T-cell (primary cell): ENCODE measurements around the gene GSAP. TPM values are rescaled to one million over a fixed set of nuclear protein-coding genes. Genes with fewer than 3 reads are reported as not detected.

Experiments
- ATAC-seq, 4 experiments: fragments of 200-7000 bp in 3 of 4; fragments of 150-1000 bp in 1 of 4; cut with Tn5 transposase; replicated peaks in 1 of 4; 1 replicate in 3 of 4; 2 replicates in 1 of 4; pipeline ENCODE4 v1.10.0; 2021; ENCODE audit warnings: moderate library complexity in 3 of 4, mild to moderate bottlenecking in 2 of 4, moderate number of reproducible peaks in 1 of 4
- CTCF ChIA-PET, 2 donors: fragments of 300-600 bp; sonication (Branson Sonifier 250); formaldehyde crosslinking; loops; one replicate each; lab custom pipeline; 2022; ENCODE audit warnings: antibody characterized with exemption in 2 of 2; lab: Charles Lee
- POLR2A ChIA-PET, 2 donors: fragments of 300-600 bp; sonication (Branson Sonifier 250); formaldehyde crosslinking; loops; one replicate each; lab custom pipeline; 2022; ENCODE audit warnings: antibody characterized with exemption in 2 of 2; lab: Charles Lee
- DNase-seq, 35 experiments: peaks; one replicate each; pipeline versions ENCODE4 v3.0.0 to v3.0.0-alpha.2; 2013 to 2023
- H3K27ac ChIP-seq: one replicate; pipeline ENCODE4 v1.5.1; 2013; ENCODE audit warnings: low read length
- H3K27me3 ChIP-seq, 2 experiments: replicated peaks in 1 of 2; 1 replicate in 1 of 2; 2 replicates in 1 of 2; pipeline versions ENCODE4 v1.6.1 to v1.7.0; 2013; ENCODE audit warnings: low read length in 1 of 2, mixed read lengths in 1 of 2; ENCODE audit not compliant: control insufficient read depth in 2 of 2, insufficient read depth in 2 of 2; ENCODE audit errors: extremely low read depth in 1 of 2
- H3K36me3 ChIP-seq, 2 donors: 1 replicate in 1 of 2; 2 replicates in 1 of 2; pipeline versions ENCODE4 v1.6.1 to v1.7.0; 2013; ENCODE audit warnings: low read length in 1 of 2; ENCODE audit not compliant: control insufficient read depth in 2 of 2, insufficient read depth in 1 of 2; ENCODE audit errors: extremely low read depth in 1 of 2
- H3K4me1 ChIP-seq, 2 experiments: 1 replicate in 1 of 2; 2 replicates in 1 of 2; pipeline versions ENCODE4 v1.6.1 to v1.7.0; 2013; ENCODE audit warnings: low read length in 2 of 2, mixed read lengths in 1 of 2; ENCODE audit not compliant: insufficient read depth in 2 of 2, control insufficient read depth in 1 of 2; ENCODE audit errors: extremely low read depth in 1 of 2
- H3K4me3 ChIP-seq, 2 donors: 1 replicate in 1 of 2; 2 replicates in 1 of 2; pipeline versions ENCODE4 v1.5.1 to v1.7.0; 2013; ENCODE audit warnings: mild to moderate bottlenecking in 2 of 2, low read length in 1 of 2, moderate library complexity in 1 of 2; ENCODE audit not compliant: control insufficient read depth in 1 of 2; ENCODE audit errors: extremely low read depth in 1 of 2
- H3K9me3 ChIP-seq: 2 replicates; pipeline ENCODE4 v1.7.0; 2013
- H3K27ac Mint-ChIP-seq, 2 donors: one replicate each; pipeline ENCODE4 v1.8.0; 2020 to 2021; ENCODE audit warnings: mild to moderate bottlenecking in 2 of 2, mixed read lengths in 2 of 2
- H3K27me3 Mint-ChIP-seq, 2 donors: one replicate each; pipeline ENCODE4 v1.8.0; 2021 to 2022; ENCODE audit warnings: mixed read lengths in 2 of 2
- H3K36me3 Mint-ChIP-seq: one replicate; pipeline ENCODE4 v1.8.0; 2021; ENCODE audit warnings: mixed read lengths
- H3K4me1 Mint-ChIP-seq, 3 donors: one replicate each; pipeline ENCODE4 v1.8.0; 2020 to 2022; ENCODE audit warnings: mixed read lengths in 3 of 3, mild to moderate bottlenecking in 1 of 3
- H3K4me3 Mint-ChIP-seq, 3 donors: one replicate each; pipeline ENCODE4 v1.8.0; 2020 to 2022; ENCODE audit warnings: mild to moderate bottlenecking in 3 of 3, mixed read lengths in 3 of 3, moderate library complexity in 3 of 3
- H3K9me3 Mint-ChIP-seq, 3 donors: one replicate each; pipeline ENCODE4 v1.8.0; 2020 to 2022; ENCODE audit warnings: mixed read lengths in 3 of 3
- WGBS: methylation state at CpG from one replicate; pipeline ENCODE4 v1.1.5; 2013; ENCODE audit warnings: missing lambda C conversion rate; ENCODE audit not compliant: insufficient coverage; 5-methylcytosine and 5-hydroxymethylcytosine counted together
- total RNA-seq, 35 experiments: library from RNA in 6 of 35; stranded (reverse) in 6 of 35; fragments of 120-200 nt in 1 of 35; gene quantifications; one replicate each; pipeline versions ENCODE4 v1.2.1 to v1.2.4 and lab custom pipeline; 2013 to 2026

Gene GSAP
- total RNA-seq, 5 donors from 2014 or later (not counting 1 experiment from before 2014, with no cell fraction given): 17.7 to 40.0 (median 25.7) TPM

GRCh38 chr7:77443042-77443441 is 26.9 kb upstream of the GSAP start:
- Histone ChIP-seq H3K4me3 (no peak overlapping the region), H3K27me3 (no peaks in the 10 kb centered on the region), H3K27ac (no peak overlapping the region), H3K9me3 (no peaks in the 10 kb centered on the region), H3K4me1 (no peaks in the 10 kb centered on the region), H3K36me3 (no peaks in the 10 kb centered on the region)
- no peaks in the 10 kb centered on the region for H3K27me3 Mint-ChIP-seq
- no peak overlapping the region for H3K27ac Mint-ChIP-seq
- no CpG with 5 or more reads among the region's 2 CpGs for WGBS
- POLR2A ChIA-PET: no interaction called here
- H3K36me3 Mint-ChIP-seq: no peaks in the 10 kb centered on the region
- no peak for ATAC-seq
- no peak overlapping the region for H3K4me3 Mint-ChIP-seq
- no peaks in the 10 kb centered on the region for H3K9me3 Mint-ChIP-seq
- peaks cover 0 to 9% (median 4%) of the 10 kb centered on the region in 3 donors for H3K4me1 Mint-ChIP-seq
- DNase-seq: no peak
- CTCF ChIA-PET: no interaction called here

GRCh38 chr7:77442636-77443035 is 26.5 kb upstream of the GSAP start:
- H3K27me3 Mint-ChIP-seq: no peaks in the 10 kb centered on the region
- no peaks in the 10 kb centered on the region for H3K36me3 Mint-ChIP-seq
- DNase-seq (no peak), ATAC-seq (no peak)
- Histone ChIP-seq H3K9me3 (no peaks in the 10 kb centered on the region), H3K27me3 (no peaks in the 10 kb centered on the region), H3K36me3 (no peaks in the 10 kb centered on the region), H3K4me3 (no peak overlapping the region), H3K27ac (no peak overlapping the region), H3K4me1 (no peaks in the 10 kb centered on the region)
- WGBS: 70% methylated on average over 2 of the region's 2 CpGs
- no peak overlapping the region for H3K4me3 Mint-ChIP-seq
- no peaks in the 10 kb centered on the region for H3K9me3 Mint-ChIP-seq
- ChIA-PET CTCF (interaction anchor here in 1 of 2 donors (0.6 kb wide), 1 partner anchor 36 kb away, joined by 3 read pairs; no protein-coding TSS in a partner anchor), POLR2A (no interaction called here)
- H3K27ac Mint-ChIP-seq: no peak overlapping the region
- peaks cover 0 to 6% (median 3%) of the 10 kb centered on the region in 3 donors for H3K4me1 Mint-ChIP-seq

GRCh38 chr7:77441046-77441445 is 24.9 kb upstream of the GSAP start:
- Mint-ChIP-seq H3K9me3 (no peaks in the 10 kb centered on the region), H3K27me3 (no peaks in the 10 kb centered on the region), H3K4me1 (no peaks in the 10 kb centered on the region), H3K27ac (no peak overlapping the region), H3K4me3 (no peak overlapping the region), H3K36me3 (no peaks in the 10 kb centered on the region)
- Histone ChIP-seq H3K4me1 (no peaks in the 10 kb centered on the region), H3K27me3 (no peaks in the 10 kb centered on the region), H3K9me3 (no peaks in the 10 kb centered on the region), H3K36me3 (no peaks in the 10 kb centered on the region), H3K4me3 (no peak overlapping the region), H3K27ac (no peak overlapping the region)
- DNase-seq (no peak), ATAC-seq (no peak)
- 100% methylated on average over 1 of the region's 2 CpGs for WGBS
- CTCF ChIA-PET: no interaction called here
- POLR2A ChIA-PET: no interaction called here

- Histone ChIP-seq H3K27ac (no peak overlapping the region), H3K27me3 (no peaks in the 10 kb centered on the region), H3K4me1 (no peaks in the 10 kb centered on the region), H3K36me3 (no peaks in the 10 kb centered on the region), H3K4me3 (no peak overlapping the region), H3K9me3 (no peaks in the 10 kb centered on the region)
- CTCF ChIA-PET: no interaction called here
- ATAC-seq: no peak
- Mint-ChIP-seq H3K36me3 (no peaks in the 10 kb centered on the region), H3K9me3 (no peaks in the 10 kb centered on the region), H3K27ac (no peak overlapping the region), H3K4me3 (no peak overlapping the region), H3K27me3 (peaks cover 0 to 3% of the 10 kb centered on the region in 2 donors), H3K4me1 (no peaks in the 10 kb centered on the region)
- WGBS: 62% methylated on average over 3 of the region's 5 CpGs
- POLR2A ChIA-PET: no interaction called here
- DNase-seq: no peak
These were observed 23.4 kb upstream of the GSAP start for GRCh38 chr7:77439572-77439971.

GRCh38 chr7:77438131-77438530 is 22.0 kb upstream of the GSAP start:
- Mint-ChIP-seq H3K27me3 (peaks cover 0 to 4% of the 10 kb centered on the region in 2 donors), H3K4me3 (no peak overlapping the region), H3K36me3 (no peaks in the 10 kb centered on the region), H3K4me1 (no peaks in the 10 kb centered on the region), H3K9me3 (no peaks in the 10 kb centered on the region), H3K27ac (no peak overlapping the region)
- no peak for DNase-seq
- no peaks in the 10 kb centered on the region for H3K4me1 ChIP-seq
- no peaks in the 10 kb centered on the region for H3K9me3 ChIP-seq
- no peak overlapping the region for H3K4me3 ChIP-seq
- H3K36me3 ChIP-seq: no peaks in the 10 kb centered on the region
- ChIA-PET CTCF (interaction anchor here in 1 of 2 donors (0.6 kb wide), 1 partner anchor 226 kb away, joined by 10 read pairs; no protein-coding TSS in a partner anchor), POLR2A (no interaction called here)
- no peaks in the 10 kb centered on the region for H3K27me3 ChIP-seq
- no CpG with 5 or more reads among the region's 1 CpG for WGBS
- H3K27ac ChIP-seq: no peak overlapping the region
- no peak for ATAC-seq

- Mint-ChIP-seq H3K4me1 (peaks cover 0 to 1% (median 0%) of the 10 kb centered on the region in 3 donors), H3K27me3 (peaks cover 0 to 4% of the 10 kb centered on the region in 2 donors), H3K36me3 (no peaks in the 10 kb centered on the region), H3K4me3 (no peak overlapping the region), H3K27ac (no peak overlapping the region), H3K9me3 (no peaks in the 10 kb centered on the region)
- WGBS: no CpG with 5 or more reads among the region's 3 CpGs
- Histone ChIP-seq H3K27ac (no peak overlapping the region), H3K4me3 (no peak overlapping the region), H3K9me3 (no peaks in the 10 kb centered on the region), H3K36me3 (no peaks in the 10 kb centered on the region), H3K27me3 (no peaks in the 10 kb centered on the region), H3K4me1 (peaks cover 0 to 2% of the 10 kb centered on the region in 2 experiments)
- ChIA-PET POLR2A (no interaction called here), CTCF (interaction anchor here in 1 of 2 donors (0.6 to 0.8 kb wide), 2 partner anchors 227 to 1062 kb away, joined by 3 to 5 read pairs; no protein-coding TSS in a partner anchor)
- ATAC-seq (no peak), DNase-seq (no peak)
These were observed 18.6 kb upstream of the GSAP start for GRCh38 chr7:77434570-77435275.
